Effector CD4-positive, alpha-beta T cell (primary cell): ENCODE measurements around the gene KRT86.
"Not testable (repeated sequence)": the region's sequence is repeated elsewhere in the genome, so short reads cannot be mapped to it uniquely, and the experiment has no call there.

Experiments used
- DNase-seq: peaks from one replicate; pipeline ENCODE4 v3.0.0-alpha.2; 2020

Gene KRT86

DNA sequence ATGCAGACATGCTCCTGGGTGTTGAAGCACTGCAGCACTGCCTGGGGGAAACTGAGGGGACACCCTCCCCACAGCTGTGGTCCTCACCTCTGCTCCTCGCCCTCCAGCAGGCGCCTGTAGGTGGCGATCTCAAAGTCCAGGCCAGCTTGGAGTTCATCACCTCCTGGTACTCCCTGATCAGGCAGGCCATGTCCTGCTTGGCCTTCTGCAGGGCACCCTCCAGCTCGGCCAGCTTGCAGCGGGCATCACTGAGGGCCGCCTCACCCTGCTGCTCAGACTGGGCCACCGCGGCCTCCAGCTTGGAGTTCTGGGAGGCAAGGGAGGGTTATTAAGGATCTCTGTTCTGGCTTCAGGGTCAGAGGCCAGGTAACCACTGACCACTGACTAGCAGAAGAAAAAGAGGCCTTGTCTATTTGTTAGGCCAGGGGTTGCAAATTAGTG is 22.2 kb upstream of the KRT86 start:
- not testable (repeated sequence) for DNase-seq

DNA sequence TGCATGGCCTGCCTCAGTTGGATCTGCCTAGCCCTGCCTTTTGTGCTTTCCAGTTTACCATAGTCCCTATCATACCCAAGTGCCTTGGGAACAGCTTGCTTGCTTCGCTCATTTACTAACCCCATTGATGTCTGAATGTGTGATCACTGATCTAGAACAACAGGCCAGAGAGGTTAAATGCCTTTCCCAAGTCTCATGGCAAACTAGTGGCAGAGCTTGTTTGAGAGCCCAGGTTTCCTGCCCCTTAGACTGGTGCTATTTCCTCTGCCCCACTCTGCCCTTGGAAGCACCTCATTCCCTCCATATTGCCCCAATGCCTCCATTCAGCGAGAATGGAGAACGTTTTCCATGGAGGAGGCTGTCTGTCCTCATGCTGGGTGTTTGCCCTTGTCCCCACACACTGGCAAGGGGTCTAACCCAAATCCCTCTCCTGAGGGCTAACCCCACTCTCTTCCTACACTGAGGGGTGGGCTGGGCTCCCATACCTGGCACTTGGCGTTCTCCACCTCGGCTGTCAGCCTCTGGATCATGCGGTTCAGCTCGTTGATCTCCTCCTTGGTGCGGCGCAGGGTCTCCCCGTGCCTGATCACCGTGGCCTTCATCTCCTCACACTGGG is 21.6 kb upstream of the KRT86 start:
- no peak for DNase-seq

DNA sequence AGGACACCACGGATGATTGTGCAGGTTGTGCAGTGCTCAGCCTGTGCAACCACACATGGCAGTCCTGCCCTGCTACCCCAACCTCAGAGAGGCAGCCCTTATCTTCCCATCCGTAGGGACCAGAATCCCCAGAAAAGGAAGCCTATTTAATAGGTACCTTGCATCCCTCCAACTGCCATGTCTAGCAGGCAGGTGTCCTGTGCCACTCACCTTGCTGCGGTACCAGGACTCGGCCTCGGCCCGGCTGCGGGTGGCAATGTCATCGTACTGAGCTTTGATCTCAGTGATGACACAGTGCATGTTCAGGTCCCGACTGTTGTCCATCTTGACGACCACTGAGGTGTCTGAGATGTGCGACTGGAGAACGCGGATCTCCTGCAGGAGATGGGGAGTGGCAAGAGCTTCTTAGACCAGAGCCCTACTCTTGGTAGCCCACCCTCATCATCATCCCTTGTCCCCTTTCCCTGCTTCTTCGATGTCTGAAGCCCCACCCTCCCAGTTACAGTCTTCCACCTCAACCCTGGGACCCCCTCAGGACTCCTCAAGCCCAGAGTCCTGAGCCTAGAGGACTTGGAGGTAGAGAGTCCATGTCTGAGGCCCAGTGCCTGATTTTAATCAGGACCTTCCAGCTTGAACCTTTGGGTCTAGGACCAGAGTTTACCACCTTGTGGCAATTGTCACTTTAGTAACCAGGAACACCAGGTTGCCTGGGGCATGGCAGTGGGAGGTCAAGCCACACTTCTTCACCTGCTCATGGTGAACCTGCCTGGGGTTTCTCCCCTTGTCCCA is 20.9 kb upstream of the KRT86 start:
- DNase-seq: no peak

DNA sequence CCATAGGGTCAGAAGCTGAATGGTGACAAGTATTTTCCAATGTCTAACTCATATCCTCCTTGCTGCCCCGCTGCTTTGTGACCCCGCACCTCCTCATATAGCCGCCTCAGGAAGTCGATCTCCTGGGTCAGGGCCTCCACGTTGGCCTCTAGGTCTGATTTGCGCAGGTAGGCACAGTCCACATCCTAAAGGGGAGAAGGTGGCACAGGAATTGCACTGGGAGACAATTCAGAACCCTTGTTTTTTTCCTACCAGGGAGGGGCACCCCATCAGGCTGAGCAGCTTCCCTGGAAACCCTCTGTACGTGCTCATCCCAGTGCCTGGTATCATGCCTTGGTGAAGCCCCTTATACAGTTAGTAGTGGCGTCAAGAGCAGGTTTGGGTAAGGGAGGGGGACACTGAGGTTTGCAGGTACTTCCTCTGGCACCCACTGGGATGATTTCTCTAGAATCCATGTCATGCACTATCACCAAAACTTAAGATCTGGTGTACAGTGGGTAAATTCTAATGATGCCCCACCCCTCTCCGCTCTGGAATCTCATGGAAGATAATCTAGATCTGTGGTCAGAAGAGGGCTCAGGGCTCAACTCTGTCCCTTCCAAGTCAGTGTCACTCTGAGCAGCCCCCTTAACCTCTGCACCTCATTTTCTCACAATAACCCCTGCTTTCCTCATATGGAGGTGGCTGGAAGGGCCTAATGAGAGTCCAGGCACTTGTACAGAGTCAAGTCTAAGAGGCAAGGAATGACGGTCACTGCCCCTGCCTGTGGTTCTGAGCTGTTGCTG is 20.1 kb upstream of the KRT86 start:
- no peak for DNase-seq

DNA sequence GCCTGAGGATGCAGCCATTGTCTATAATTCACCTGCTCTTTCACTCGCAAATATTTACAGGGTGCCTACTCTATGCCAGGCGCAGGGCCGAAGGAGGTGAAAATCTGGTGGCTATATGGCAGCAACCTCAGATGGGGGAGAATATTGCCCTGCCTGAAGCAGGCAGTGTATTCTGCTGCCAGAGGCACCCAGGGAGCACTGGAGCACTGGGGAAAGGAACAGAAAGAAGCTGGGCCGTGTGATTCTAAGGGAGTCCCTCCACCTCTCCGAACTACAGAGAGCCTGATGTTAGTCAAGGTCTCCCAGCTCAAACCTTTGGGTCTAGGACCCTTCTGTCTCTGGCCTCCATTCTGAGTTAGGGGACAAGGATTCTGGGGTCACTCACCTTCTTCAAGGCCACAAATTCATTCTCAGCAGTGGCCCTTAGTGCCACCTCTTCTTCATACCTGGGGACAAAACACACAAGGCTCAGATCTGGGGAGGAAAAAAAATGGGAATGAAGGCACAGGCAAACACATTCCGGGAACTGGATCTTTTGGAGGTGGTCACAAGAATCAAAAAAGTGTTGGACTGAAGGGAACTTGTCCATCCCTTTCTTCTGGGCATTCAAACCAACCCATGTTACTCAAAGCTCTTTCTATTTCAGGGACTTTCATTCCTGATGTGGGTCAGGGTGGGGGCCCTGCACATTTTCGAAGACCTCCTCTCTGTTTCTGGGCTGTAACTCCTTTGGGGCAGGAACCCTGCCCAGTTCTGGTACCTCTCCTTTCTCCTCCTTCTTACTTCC is 19.3 kb upstream of the KRT86 start:
- no peak for DNase-seq

DNA sequence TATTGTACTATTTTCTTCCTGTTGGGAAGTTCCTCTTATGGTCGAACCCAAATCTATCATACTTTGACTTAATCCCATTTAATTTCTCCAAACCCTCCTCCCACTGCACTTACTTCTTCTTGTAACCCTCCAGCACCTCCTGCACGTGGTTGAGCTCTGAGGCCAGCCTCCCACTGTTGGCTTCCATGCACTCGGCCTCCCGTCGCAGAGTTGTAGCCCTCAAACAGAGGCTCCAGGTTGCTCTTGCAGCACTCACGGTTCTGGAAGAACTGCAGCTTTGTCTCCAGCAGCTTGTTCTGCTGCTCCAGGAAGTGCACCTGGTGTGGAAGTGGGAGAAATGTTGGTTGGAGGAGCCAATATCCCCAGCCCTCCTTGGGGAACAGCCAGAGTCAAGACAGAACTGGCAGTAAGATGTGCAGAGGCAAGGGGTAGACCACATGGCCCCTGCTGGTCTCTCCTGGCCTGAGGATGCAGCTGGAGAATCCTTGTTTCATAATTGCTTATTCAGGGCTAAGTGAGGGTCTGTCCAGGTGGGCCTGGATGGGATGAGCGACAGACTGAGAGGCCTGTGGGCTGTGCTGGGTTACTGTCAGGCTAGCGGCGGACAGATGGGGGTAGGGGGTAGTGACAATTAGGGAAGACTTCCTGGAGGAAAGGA is 18.4 kb upstream of the KRT86 start:
- no peak for DNase-seq

DNA sequence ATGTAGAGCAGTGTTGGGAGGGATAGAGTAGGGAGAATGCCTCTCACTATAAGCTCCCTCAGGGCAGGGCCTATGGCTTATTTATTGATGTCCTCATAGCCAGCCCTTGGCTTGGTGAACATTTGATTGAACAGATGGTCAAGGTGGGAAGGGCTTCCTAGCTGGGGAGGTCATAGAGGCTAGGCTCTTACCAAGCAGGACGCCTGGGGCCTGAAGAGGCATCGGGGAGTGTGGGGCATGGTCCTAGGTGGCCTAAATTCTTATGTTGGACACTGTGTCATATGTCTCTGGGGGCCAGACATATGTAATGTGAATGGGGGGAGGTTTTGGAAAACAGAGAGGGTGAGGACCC is 17.9 kb upstream of the KRT86 start:
- no peak for DNase-seq

DNA sequence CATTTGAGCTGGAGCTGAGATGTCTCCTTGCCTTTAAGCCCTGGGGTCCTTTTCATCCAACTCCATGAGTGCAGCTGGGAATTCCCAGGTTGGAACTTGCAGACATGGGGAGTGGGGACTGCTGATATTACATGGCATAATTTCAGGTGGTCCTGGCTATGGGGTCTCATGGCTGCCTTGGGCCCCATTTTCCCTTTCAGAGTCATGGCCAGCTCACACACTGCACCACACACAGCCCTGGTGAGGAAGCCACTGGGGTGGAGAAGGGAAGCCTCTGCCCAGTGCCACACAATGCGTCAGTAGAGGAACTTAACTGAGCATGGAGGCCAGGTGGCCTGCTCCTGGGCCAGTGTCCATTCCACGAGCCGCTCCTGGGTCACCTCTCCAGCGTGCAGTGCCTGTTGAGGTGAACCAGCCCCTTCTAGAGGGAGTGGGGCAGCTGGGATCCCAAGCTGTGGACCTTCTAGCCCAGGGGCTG is 17.3 kb upstream of the KRT86 start:
- DNase-seq: no peak

DNA sequence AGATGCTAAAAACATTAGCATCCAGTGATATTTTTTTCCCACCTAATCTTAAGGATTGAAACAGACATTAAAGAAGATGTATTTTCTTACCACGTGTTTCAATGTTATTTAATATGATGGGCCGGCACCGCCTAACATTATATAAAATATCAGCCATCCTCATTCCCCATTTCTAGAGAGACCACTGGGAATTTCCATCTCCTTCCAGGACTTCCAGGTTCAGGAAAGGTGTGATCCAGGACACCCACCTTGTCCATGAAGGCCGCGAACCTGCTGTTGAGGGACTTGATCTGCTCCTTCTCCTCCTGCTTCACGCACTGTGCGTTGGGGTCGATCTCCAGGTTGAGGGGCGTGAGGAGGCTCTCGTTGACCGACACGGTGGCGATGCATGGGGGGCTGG is 16.5 kb upstream of the KRT86 start:
- not testable (repeated sequence) for DNase-seq

DNA sequence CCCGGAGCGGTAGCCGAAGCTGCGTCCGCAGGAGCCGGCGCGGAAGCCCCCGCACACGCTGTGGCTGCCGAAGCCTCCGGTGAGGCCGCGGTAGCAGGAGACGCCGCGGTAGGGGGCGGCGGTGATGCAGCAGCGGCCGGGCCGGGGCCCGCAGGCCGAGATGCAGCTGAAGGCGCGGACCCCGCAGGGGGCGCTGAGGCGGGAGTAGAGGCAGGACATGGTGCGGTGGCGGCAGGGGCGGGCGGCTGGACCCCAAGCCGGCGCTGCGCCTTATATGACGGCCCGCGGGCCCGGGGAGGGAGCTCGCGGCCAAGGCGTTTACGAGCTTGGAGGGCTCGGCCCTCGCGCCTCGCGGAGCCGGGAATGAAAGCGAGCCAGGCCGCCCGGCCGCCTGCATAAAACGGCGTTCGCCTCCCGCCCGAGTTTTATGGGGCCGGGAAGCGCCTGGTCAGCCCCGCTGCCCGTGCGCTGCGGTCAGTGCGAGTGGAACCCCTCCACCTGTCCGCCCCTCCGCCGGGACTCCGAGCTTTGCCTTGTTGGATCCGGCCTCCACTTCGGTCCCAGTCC is 16.0 kb upstream of the KRT86 start:
- no peak for DNase-seq

DNA sequence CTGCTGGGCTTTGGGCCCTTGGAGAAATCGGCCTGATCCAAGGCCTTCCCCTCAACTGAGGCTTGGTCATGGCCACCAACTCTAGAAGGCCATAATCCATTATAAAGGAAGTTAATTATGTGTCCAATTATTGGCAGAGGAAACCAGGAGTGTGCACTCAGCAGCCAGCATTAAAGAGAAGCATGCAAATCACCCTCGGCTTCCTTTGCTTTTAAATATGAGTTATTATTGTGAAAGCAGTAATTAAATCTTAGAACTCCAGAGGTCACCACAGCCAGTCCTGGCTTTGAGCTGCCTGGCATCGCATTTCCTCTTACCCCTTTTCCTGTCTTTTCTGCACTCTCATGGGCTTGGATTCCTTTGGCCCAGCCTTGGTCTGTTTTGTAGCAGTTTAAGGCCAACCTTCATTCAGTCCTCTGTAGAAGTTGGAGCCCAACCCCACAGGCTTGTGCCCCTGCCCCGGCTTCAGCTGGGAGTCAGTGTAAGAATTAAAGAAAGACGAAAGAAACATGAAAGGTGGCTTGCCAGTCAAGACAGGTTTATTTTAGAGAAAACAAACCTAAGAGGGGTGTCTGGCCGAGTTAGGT is 14.7 kb upstream of the KRT86 start:
- no peak for DNase-seq

DNA sequence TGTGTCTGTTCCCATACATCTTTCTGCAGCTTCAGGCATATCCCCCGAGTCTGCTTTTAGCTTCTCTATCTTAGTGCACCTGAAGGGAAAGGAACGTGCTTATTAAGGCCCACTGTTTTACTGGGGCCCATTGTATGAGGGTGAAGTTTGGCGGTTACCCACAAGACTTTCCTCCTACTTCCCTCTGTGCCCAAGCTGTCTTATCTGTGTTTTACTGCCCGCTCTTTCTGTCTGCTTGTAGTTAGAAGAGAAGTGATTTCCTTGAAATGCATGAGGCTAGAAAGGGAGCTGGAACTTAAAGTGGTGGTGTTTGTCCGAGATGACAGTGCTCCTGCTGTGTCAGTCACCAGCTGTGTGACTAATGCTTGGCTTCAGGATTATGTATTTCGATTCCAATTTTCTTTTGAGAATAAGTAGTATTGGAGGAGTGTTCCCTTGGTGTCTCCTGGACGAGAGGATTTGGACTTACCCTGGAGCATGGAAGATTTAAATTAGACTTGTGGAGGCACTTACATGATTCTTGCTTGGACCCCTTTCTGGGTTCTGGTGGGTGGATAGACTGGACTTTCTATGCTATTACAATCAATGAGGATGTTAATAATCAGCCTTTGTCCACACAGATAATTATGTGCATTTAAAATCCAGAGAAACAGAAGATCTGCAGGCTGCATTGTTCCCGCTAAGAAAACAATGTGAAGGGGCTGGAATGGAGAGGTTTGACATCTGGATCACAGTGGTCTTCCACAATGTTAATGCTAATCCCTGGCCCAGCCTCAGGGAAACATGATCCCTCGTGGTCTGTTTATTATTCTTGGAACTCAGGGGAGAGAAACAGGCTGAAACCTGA is 13.9 kb upstream of the KRT86 start:
- DNase-seq: no peak

DNA sequence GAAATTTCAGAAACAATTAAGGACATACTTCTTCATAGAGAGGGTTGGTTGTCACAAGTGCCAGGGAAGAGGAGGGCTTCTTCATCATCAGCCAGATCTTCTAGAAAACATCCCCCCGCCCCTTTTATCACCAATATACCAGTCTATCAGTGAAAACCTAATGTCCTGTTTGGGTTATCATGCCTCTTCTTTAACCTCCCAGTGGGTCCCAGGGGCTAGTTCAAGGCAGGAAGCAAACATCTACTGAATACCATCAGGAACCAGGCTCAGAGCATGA is 13.3 kb upstream of the KRT86 start:
- DNase-seq: no peak

DNA sequence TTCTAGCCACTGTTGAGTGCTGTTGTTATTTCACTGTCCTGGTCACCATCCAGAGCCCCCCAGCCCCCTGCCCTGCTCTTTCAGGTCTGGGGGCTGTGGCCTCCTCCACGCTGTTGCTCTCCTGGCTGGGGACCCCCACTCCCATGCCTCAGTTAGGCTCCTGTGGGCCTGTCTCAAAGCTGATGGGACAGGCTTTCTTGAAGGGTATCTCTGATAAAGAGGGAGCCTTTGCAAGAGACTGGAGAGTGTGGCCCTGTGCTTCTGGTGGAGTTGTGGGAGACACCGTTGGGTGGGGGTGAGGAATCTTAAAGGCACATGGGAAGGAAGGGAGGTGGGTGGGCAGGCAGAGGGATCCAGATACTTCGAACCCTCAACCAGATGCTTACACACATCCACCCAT is 12.2 kb upstream of the KRT86 start:
- no peak for DNase-seq

DNA sequence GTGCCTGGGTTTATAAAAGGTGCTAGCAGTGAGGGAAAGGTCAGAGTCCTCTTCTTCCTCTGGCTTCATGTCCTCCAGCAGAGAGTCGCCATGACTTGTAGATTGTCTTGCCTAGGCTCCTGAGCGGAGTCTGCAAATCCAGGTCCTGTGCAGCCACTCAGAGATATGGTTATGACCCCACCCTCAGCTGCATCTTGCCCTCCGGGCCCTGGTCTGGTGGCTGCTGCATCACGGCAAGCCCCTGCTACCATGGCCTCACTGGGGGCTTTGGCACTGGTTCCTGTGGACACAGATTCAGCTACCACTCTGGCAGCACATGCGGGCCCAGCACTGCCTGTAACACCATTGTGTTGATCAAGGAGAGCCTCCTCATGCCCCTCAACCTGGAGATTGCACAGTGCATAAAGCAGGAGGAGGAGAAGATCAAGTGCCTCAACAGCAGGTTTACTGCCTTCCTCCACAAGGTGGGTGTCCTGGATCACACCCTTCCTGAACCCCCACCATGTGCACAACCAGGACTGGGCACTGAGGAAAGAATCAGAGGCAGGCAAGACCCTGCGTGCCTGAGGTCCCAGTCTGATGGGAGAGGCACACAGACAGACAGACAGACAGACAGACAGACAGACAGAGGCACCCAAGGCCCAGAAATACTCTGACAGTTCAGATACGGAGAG is 10.5 kb upstream of the KRT86 start:
- no peak for DNase-seq

DNA sequence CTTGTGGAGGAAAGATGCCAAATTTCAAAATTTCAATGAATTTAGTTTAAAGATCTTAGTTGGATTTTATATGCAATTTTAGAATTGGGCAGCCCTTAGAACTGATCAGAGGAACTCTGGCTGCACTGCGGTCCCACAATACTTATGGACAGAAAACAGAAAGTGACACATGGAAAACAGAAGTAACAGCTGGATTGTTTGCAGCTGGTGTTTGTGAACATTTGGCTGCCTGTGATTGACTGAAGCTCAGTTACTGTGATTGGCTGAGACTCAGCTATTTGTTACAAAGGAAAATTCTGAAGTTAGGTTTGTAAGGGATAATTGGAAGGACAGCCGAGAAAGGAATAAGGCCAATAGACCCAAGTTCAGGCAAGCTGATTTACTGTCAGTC is 10.0 kb upstream of the KRT86 start:
- no peak for DNase-seq

DNA sequence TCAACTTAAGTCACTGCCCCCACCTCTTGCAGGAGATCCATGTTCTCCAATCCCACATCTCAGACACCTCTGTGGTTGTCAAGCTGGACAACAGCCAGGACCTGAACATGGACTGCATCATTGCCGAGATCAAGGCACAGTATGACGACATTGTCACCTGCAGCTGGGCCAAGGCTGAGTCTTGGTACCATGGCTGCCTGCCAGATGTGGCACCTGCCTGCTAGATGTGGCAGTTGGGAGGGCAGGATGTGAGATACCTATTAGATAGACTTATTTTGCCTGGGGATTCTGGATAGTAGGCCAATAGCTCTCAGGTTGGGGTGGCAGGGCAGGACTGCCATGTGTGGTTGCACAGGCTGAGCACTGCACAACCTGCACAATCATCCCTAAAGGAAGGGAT is 7.9 kb upstream of the KRT86 start:
- DNase-seq: no peak

DNA sequence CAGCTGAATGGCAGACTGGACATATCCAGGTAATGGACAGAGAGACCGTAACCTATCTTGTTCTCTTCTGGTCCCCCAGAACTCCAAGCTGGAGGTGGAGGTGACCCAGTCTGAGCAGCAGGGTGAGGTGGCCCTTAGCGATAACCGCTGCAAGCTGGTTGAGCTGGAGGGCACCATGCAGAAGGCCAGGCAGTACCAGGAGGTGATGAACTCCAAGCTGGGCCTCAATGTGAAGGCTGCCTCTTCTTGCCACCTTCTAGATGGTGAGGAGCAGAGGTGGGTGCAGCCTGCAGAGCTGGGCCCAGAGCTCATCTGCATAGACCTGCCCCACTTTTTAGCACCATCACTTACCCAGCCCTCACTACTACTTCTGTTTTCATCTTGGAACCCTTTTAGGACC is 7.2 kb upstream of the KRT86 start:
- no peak for DNase-seq

DNA sequence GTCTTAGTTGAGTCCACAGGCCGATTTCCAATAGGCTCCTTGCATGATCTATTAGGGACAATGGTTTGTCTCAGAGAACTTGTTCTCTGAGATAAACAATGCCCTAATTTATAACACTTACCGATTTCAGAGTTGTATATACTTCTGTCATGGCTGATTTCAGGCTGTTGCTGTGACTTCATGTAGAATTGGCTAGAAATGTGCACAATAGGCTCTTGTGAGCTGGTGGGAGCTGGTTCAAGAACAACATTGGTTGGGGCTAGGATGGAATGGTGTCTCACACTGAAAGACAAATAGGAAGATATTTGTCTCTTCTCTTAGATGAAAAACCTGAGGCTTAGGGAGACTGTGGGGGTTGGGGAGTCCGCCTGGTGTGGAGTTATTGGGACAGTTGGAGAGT is 6.7 kb upstream of the KRT86 start:
- DNase-seq: no peak

DNA sequence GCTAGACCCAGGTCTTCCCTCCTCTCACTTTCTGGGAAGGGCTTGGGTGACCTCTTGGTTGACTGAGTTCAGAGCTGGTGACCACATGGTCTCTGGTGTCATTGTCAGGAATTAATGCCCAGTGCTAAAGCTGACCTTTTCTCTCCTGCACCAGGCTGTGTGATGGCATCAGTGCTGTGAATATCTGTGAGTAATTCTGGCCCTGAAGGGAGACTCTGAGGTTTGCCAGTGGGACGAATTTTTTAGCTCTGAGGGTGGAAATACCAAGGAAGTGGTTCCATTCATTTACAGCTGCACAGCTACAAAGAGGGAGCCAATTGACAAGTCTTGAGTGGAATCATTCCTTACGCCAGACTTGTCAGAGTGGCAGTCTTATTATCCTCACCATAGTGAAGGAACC is 6.2 kb upstream of the KRT86 start:
- DNase-seq: no peak
